HG03280 (cell line): ENCODE results near the gene SEC22C.
A peak's percentile ranks its signal among the peaks of the same experiment; 100 is the strongest.
"Not testable (repeated sequence)": the region's sequence is repeated elsewhere in the genome, so short reads cannot be mapped to it uniquely, and the experiment has no call there.

Experiments
- ATAC-seq: cut with Tn5 transposase; IDR thresholded peaks from one replicate; pipeline ENCODE4 v1.9.1; 2021; ENCODE audit warnings: mild to moderate bottlenecking, moderate library complexity; ENCODE audit not compliant: unreplicated experiment

Gene SEC22C

DNA sequence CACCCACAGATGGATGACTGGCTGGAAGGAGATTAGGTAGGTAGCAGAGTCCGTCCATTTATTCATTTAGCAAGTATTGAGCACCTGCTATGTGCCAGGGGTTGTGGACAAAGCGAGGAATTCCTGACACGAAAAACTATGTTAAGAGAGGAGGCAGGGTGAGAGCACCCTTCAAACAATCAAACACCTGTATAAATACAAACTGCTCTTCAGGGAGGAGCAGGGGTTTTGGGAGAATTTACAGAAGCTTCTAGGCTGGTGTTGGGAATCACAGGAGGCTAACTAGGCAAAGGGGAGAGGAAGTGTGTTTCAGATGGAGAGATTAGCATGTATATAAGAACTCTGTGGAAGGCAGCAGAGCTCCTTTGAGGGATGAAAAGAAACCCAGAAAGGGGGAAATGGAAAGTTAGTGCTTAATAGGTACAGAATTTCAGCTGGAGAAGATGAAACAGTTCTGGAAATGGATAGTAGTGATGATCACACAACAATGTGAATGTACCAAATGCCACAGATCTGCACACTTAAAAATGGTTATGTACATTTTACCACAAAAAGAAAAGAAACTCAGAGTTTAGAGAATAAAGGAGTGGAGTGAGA, 805 bp upstream of the SEC22C start:
- ATAC-seq: no peak

DNA sequence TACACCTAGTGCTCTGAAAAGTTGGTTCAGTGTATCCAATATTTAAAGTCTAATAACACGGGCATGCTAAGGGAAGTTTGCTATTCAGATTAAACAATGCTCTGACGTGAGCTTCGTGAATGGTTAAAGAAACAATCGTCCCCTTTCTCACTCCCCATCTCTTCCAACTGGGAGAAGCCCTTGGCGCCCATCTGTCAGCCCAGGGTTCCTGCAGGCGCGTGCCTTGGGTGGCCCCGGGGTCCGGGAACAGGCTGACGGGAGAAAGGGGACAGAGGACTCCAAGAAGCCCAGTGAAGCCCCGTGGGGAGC, 413 bp downstream of the SEC22C start:
- ATAC-seq: no peak

- ATAC-seq: not testable (repeated sequence)
These were observed 2.4 kb downstream of the SEC22C start for GRCh38 chr3:42579346-42579745.

DNA sequence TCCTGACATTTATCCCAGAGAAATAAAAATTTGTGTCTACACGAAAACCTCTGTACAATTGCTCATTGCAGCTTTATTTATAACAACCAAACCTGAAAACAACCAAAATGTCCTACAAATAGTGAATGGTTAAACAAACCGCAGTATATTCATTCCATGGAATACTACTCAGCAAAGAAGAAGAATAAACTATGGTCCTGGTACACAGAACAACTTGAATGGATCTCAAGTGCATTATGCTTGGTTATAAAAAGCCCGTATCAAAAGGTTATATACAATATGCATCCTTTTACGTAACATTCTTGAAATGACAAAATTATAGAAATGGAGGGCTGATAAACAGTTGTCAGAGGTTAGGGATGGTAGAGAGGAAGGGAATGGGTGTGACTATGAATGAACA, 3.7 kb downstream of the SEC22C start:
- ATAC-seq: no peak

DNA sequence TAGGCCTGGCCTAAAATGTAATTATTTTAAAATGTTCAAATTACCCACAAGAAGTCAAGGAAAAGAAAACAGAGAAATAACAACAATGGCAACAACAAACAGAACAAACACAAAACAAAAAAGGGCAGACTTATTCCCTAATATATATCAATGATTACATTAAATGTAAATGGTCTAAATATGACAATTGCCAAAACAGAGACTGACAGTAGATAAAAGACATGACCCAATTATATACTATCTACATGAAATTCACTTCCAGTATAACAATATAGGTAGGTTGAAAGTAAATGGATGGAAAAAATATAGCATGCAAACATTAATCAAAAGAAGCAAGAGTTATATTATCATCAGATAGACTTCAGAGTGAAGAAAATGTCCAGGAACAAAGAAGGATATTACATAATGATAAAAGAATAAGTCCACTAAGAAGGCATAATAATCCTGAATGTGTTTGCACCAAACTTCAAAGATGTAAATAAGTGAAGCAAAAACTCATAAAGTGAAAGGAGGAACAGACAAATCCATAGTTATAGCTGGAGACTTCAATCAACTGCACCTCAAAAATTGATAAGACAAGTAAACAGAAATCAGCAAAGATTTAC, 6.5 kb downstream of the SEC22C start:
- no peak for ATAC-seq

DNA sequence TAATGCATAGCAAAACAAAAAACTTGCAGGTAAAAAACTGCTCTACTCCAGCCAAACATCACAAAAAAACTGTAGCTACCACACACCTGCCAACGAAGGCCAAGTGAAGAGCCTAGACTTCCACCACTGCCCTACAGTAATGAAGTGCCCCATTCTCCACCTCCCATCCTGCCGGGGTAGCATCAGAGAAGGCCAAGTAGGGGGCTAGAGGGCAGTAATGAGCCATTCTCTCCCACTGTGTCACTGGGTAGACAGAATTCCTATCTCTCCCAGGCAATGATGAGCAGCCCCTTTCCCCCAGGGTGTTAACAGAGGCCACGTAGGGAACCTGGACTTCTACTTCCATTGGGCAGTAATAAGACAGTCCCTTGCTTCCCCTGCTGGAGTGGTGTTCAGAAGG, 9.5 kb downstream of the SEC22C start:
- peak; percentile 54 for ATAC-seq

DNA sequence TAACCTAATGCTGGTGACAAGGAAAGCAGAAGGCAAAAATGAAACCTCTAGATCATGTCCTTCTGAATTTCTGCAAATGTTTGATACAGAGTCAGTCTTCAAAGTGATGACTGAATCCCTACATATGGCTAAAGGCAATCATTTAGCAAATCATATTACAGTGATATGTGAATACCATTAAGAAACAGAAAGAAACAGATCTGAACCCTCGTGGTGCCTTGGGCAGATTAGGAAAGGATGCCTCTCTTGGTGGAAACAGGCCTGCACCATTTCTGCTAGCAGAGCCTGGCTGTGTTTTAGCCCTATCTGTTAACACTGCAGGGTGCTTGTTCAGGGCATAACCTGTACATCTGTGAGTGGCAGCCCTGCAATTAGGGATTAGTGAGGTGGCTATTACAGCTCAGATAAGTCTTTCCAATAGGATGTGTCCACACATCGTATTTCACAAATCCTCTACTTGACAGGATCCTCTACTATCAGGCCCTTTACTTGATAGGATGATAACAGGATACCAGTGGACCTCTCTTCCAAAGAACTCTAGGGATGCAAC, 12.1 kb downstream of the SEC22C start:
- no peak for ATAC-seq

- no peak for ATAC-seq
These were observed 19.5 kb downstream of the SEC22C start for GRCh38 chr3:42562047-42562907.

DNA sequence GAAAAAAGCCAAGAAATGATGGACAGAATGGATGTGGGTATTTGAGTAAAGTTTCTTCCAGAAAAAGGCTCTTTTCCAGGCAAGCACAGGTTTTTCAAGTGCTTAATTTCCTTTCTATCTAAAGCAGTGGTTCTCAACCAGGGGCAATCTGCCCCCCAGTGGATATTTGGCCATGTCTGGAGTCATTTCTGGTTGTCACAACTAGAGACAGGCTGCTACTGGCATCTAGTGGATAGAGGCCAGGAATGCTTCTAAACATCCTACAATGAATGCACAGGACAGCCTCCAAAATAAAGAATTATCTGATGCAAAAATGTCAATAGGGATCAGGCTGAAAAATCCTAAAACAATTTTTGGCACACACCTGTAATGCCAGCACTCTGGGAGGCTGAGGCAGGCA, 23.9 kb downstream of the SEC22C start:
- no peak for ATAC-seq

DNA sequence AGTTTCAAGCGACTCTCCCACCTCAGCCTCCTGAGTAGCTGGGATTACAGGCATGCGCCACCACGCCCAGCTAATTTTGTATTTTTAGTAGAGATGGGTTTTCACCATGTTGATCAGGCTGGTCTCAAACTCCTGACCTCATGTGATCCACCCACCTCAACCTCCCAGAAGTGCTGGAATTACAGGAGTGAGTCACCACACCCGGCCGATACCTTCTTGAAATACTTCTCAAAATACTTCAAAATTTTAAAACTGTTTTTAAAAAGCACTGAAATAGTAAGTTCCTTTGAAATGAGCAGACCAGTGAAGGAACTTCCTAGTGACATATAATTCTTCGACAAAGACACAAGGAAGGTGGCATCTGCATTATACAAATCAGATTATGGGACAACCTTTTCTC, 24.9 kb downstream of the SEC22C start:
- not testable (repeated sequence) for ATAC-seq

GRCh38 chr3:42556089-42556632, 25.6 kb downstream of the SEC22C start:
- ATAC-seq: peak; percentile 82

GRCh38 chr3:42552830-42553229, 28.9 kb downstream of the SEC22C start:
- ATAC-seq: no peak

DNA sequence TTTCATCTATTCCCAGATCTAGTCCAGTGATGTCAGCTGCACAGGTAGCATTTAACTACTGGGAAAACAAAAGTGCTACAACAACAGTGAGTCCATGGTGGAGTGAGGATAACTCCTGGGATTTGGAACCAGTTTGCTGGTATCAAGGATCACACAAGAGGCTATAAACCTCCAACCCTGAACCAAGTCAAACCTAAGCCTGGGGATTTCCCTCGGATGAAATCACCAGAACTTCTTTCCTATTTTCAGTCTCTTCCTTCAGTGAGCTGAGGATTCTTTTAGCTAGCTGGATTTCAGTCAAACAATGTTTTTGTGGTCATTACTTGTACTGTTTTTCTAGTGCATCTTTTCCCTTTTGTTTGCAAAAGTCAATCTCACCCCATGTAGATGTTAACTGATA, 31.5 kb downstream of the SEC22C start:
- no peak for ATAC-seq

DNA sequence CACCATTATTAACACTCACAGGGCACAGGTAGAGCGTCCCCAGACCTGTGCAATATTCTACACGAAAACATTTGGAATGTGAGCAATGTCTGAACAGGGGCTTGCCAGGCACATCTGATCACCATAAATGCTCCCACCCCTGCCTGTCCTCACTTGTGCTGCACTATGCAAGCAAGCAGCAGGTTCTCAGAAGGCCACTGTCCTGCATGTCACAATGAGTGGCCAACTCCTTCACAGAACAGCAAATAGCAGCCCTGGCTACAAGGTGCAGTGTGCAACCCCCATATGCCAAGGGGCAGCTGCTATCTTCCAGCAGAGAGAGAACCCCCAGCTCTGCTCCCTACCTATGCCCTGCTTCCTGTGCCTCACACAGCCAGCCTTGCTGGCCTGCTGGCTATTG, 32.6 kb downstream of the SEC22C start:
- ATAC-seq: no peak

DNA sequence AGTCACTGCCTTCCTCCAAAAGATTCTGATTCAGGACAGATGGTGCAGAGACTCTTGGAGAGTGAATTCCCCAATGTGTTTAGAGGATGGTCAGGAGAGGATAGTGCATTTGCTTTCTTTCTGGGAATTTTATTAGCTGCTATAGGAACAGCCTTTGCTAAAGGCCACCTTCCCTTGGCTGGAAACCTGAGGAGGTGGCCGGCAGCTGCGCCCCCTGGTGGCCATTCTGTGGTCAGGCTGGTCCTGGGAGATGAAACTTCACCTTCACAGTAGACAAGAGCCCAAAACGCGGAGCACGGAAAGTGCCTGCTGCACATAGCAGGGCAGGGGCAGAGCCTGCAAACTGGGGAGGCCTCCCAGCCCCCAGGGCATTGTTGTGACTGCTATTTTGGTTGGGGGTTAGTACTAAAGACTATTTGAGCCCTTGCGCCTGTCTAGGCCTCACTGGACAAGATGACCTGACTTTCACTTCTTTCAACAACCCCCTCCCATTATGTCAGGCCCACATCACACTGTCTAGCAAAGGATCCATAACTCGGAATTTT, 34.3 kb downstream of the SEC22C start:
- no peak for ATAC-seq

DNA sequence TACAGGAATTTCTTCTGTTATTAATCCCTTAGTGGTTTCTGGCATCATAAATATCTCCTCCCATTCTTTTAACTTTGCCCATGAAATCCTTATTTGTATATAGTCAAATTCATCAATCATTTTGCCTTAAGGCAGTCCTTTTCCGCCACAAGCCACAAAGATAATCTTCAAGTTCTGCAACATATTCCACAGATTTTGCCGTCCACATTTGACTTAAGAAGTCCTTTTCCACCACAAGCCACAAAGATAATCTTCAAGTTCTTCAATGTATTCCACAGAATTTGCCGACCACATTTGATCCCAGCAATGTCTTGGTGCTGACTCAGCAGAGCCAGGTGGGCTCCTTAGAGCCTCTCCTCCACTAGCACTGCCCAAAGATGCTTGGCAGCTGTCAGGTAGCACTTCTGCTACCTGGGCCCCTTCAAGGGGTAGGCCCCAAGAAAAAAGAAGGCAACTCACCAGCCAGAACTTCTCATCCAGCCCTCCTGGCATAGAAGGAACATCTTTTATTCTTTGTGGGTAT, 35.0 kb downstream of the SEC22C start:
- no peak for ATAC-seq

DNA sequence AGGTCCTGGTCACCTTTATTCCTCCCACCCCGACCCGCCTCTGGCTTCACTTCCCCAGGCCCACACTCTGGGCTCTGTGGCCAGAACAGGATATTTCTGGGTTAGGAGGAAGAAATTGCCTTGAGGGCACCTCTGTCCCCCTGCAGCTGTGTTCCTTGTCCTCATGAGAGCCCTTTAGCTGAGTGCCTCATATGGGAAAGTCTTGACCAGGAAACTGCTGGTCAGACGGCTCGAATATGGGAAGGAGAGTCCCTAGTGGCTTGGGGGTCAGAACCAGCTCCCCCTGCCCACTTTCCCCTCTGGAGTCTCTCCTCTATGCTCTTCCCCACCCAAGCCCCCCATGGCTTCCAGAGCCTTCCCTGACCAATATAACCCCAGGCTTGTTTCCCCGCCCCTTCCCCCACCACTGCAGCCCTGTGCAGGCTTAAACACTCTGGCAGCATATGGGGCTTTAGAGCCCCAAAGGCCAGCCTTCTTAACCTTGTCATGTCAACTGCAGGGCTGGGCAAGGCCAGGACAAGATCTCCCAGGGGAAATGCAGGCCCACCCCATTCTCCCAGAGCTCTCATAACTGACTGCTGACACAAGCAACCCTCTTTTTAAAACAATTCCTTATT, 36.4 kb downstream of the SEC22C start:
- no peak for ATAC-seq

DNA sequence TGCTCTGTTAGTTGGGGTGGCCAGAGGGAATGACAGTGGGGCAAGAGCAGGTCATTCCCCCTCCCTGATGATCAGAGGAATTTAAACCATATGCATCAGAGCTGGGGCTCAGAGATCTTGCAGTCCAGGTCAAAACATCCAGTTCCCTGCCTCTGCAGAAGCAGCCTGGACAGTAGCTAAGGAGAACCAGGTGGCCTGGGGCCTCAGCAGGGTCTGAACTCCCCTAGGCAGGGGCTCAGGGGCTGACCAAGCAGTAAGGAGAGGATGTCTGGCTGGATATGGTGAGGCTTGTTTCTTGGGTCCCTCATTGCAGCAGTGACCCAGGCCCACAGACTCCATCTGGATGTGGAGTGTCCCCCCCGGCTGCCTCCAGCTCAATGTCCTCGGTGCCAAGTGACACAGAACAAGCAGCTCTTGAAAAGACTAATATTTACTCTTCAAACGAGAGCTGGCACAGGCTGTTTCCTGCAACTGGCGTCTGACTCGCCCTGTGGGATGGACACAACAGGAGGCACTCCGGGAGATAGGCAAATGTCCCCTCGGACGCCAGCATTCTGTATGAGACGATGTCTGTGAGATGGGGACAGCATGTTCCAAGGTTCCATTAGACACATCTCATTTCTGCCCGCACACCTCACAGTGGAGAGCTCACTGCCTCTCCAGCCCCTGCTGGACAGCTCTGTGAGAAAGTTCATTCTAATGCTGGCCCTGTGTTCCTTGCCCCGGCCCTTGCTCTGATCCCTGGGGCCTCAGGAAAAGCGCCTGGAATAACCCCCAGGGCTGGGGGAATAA, 37.1 kb downstream of the SEC22C start:
- ATAC-seq: no peak

DNA sequence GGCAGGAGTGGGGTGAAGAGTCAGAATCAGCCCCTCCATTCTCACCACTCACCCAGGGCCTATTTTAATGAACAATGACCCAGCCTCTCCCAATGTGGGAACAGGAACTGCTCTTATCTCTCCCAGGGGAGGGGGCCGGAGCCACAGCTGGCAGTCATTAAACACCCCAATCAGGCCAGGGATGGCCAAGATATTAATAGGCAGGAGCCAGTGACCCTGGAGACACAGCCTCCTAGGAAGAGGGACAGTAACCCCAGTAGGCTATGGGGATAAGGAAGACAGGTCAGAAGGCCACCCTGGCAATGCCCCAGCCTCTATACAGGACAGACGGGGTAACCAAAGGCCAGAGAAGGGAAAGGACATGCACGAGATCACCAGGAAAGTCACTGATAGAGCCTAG, 40.7 kb downstream of the SEC22C start:
- no peak for ATAC-seq
